Measurements from ENCODE around the gene CCNYL1.
"Not testable (repeated sequence)": the region's sequence is repeated elsewhere in the genome, so short reads cannot be mapped to it uniquely, and the experiment has no call there.

CCNYL1 gene

GRCh38 chr2:207734636-207735512 lies 23.4 kb downstream of the CCNYL1 start:
- no peak for DNase-seq (ENCODE audit: low read depth)

GRCh38 chr2:207735513-207735859 lies 24.0 kb downstream of the CCNYL1 start:
- DNase-seq (ENCODE audit: low read depth) = not testable (repeated sequence)

DNA sequence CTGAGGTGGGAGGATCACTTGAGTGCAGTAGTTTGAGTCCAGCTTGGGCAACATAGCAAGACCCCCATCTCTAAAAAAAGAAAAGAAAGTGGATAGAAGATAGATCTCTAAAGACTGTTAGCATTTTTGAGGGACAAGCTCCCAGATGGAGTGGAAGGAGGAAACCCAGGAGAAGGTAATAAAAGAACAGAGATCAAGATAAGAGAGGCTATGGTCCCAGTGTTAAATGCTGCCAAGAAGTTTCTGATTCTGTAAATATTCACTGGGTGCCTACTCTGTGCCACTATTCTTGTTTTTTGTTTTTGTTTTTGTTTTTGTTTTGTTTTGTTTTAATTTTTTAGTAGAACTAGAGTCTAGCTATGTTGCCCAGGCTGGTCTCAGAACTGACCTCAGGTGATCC lies 32.1 kb downstream of the CCNYL1 start:
- no peak for DNase-seq (ENCODE audit: low read depth)

- DNase-seq (ENCODE audit: low read depth) = no peak
Measured at GRCh38 chr2:207744050-207744449, 32.6 kb downstream of the CCNYL1 start.

GRCh38 chr2:207744451-207744850 lies 33.0 kb downstream of the CCNYL1 start:
- no peak for DNase-seq (ENCODE audit: low read depth)

DNA sequence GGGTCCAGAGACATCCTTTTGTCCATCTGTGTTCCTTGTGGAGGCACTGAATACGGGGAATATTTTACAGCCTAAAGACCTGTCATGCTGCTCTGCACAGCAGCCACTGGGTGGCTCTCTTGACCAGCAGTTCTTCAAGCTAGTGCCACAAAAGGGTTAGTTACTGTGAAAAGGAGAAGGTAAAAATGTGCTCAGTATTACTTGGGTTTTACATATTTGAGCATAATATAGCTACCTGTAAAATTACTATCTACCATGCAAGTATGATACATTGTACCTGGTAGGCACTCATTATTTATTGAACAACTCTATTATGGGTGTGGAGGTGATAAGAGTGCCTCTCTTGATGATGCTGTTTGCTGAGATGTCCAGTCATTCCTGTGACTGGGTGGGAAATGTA lies 34.7 kb downstream of the CCNYL1 start:
- no peak for DNase-seq (ENCODE audit: low read depth)

DNA sequence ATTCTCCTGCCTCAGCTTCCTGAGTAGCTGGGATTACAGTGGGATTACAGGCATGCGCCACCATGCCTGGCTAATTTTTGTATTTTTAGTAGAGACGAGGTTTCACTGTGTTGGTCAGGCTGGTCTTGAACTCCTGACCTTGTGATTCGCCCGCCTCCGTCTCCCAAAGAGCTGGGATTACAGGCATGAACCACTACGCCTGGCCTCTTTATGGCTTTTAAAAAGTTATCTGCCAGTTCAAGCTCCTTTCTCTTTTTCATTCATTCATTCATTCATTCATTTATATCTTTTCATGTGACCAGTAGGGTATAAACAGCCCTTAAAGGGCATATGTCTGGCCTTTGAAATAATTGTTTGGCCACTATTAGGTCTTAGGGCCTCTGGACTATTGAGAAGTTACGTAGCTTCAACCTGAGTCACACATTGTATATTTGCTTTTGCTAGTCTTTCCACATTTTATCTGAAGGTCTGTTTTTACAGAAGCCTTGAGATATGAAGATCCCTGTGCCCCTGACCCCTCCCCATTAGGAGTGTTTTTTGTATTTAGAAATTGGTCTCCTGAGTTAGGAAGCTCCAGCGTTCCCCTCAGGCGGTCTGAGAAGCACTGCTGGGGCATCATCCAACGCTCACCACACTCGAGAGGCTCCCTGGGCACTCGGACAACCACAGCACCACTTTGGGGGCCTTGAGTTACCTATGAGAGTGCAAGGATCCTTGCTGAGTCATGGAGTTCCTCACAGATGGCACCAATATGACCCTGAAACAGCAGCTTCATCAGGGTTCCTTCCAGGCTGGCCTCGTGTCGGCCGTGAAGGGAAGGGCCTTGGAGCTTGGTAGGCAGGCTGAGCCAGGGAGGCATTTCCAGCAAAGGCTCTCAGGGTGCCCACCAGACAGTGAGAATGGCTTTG lies 36.5 kb downstream of the CCNYL1 start:
- no peak for DNase-seq (ENCODE audit: low read depth)

DNA sequence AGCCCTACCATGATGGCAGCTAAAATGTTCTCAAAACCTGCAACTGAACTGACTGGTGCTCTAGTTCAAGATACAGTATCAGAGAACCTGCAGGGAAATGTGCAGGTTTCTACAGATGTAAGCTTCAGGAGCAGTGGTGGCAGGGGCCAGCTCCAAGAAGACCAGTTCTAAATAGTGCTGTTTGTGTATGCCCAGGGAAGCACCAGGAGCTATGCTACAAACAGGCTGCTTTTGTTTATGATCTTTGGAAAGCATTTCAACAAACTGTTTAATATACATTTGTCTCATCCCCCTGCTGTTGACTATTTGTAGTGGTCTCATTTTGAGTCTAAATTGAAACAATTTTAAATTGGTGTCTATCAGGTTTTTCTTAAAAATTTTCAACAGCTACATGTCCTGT lies 37.6 kb downstream of the CCNYL1 start:
- DNase-seq (ENCODE audit: low read depth) = no peak

DNA sequence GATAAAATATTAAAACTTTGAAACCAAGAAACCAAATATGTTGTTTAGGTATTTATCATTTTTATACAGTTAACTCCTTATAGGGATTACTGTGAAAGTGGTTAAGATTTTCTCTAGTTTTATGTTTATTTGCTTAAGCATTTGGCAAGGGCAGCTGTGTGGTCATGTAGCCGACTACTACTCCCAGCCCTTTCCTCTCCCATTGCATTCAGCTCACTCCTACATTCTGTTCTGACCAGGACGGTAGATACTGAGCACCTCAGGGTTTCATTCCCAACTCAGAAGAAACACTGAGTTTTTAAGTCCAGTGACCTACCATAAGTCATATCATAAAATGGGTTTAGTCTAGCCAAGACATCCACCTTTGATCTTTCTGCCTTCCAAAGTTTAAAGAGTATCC lies 38.4 kb downstream of the CCNYL1 start:
- no peak for DNase-seq (ENCODE audit: low read depth)

DNA sequence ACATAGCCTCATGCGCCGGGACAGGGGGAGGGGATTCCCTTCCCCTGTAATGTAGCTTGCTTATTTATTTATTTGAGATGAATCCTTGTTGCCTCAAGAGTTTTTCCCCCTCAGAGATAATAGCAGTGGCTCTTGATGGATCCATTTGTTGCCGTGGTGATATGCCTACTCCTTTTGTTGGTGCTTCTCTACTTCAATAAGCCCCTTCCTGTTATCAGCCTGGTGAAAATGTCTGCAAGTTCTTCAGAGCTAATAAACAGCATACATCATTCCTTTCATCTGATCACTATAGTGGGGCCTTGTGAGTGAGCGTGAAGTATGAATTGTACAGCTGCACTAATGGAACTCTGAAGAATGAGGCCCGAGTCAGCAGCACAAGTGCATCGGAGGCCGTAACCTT lies 38.9 kb downstream of the CCNYL1 start:
- no peak for DNase-seq (ENCODE audit: low read depth)

DNA sequence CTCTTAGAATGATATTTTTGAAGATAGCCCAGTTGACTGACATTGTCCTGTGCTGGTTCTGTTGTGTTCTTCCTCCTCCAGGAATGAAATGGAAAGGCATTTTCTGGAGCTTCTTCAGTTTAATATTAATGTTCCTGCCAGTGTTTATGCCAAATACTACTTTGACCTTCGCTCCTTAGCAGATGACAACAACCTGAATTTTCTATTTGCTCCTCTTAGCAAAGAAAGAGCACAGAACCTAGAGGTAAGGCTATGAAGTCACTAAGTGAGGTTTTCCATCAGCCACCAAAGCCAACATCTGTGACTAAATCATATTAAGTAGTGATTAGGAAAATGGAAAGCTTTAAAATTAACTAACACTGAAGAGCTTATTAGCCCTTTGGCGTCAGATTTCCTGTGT lies 39.4 kb downstream of the CCNYL1 start:
- DNase-seq (ENCODE audit: low read depth) = no peak

DNA sequence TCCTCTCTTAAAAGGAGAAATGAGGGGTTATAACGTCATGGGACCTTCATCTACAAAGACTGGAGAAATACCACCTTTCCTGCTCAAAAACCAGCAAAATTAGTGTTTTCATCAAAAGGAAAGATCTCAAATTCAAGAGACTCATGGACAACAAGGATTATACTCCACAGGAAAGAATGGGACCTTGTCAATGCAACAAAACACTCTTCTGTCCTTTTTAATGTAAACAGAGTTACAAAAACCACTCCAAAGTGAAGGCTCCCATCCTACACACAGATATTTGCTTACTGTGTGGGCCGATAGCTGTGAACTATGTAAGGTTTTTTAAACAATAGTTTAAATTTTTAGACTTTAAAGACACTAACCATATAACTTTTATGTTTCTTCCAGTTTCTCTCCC lies 42.2 kb downstream of the CCNYL1 start:
- not testable (repeated sequence) for DNase-seq (ENCODE audit: low read depth)

DNA sequence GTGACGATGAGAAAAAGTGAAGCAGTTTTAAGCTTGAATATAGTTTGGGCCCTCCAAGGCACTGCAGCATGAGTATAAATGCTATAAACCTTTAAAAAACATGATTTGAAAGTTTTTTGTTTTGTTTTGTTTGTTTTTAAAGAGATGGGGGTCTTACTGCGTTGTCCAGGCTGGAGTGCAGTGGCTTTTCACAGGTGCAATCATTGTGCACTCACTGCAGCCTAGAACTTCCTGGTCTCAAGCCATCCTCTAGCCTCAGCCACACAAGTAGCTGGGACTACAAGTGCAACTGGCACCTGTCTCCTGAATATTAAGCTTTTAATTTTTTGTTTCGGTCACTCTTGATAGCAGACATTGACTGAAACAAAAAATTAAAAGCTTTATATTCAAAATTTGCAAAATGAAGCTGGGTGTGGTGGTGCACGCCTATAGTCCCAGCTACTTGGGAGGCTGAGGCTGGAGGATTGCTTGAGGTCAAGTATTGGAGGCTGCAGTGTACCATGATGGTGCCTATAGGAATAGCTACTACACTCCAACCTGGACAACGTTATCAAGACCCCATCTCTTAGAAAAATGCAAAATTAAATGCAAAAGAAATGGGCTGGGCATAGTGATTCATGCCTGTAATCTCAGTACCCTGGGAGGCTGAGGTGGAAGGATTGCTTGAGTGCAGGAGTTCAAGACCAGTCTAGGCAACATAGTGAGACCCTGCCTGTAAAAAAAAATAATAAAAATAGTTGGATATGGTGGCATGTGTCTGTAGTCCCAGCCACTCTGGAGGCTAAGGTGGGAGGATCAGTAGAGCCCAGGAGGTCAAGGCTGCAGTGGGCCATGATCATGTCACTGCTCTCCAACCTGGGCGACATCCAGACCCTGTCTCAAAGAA lies 43.3 kb downstream of the CCNYL1 start:
- no peak for DNase-seq (ENCODE audit: low read depth)

GRCh38 chr2:207758025-207758424 lies 46.6 kb downstream of the CCNYL1 start:
- no peak for DNase-seq (ENCODE audit: low read depth)

GRCh38 chr2:207759890-207760289 lies 48.5 kb downstream of the CCNYL1 start:
- no peak for DNase-seq (ENCODE audit: low read depth)

DNA sequence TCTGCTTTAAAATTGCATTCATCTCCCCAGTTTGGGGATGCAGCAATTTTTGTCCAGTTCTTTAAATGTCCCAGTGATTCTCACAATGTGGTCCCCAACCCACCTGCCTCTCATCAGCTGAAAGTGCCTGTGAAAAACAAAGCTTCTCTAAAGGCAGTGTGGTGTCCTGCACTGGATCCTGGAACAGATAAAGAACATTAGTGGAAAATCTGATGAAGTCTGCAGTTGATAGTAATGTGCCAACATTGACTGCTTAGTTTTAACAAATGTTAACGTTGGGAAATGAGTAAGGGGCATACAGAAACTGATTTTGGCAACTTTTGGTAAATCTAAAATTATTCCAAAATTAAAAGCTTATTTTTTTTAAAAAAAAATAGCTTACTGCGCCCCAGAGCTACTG lies 49.0 kb downstream of the CCNYL1 start:
- no peak for DNase-seq (ENCODE audit: low read depth)

GRCh38 chr2:207761426-207761825 lies 50.0 kb downstream of the CCNYL1 start:
- DNase-seq (ENCODE audit: low read depth) = not testable (repeated sequence)

DNA sequence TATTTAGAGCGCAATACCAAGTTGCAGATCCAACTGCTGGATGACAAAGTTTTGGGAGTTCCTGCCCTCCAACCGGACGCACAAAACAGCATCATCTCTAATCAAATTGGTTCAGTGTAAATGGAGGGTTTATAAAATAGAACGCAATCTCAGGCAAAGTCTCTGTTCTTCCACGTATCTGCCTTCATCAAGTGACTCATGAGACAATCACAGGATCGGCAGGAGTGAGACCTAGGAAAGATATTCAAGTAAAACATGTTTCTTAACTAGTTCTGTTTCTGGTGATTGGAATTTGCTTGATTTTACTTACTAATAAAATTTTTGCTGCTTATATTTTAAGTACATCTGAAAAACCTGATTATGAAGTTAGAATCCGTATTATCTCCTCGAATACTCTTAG lies 50.7 kb downstream of the CCNYL1 start:
- no peak for DNase-seq (ENCODE audit: low read depth)

DNA sequence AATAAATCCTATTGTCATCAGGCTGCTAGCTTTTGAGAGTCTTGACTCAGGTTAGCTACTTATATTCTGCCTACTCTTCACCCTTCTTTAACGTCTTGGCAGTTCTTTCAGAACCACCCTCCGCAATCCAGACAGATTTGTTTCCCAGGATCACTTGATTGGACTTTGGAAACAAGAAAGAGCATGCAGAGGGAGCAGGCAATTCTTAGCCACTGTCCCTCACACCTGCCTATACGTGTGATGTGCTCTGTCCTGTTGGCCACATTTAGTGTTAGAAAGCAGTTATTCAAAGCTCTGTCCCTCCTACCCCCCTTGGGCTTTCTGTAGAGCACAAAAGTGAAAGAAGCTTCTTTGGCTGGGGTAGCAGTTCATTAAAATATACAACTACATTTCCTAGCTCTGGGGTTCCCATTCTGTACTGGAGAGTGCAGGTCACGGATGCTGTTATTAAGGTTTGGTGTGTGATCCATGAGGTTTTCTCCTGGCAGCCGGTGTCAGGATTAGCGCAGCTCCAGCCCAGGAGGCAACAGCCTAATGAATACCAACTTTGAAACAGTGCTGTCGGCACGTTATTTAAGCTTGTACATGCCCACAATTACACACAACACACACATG lies 52.0 kb downstream of the CCNYL1 start:
- no peak for DNase-seq (ENCODE audit: low read depth)

DNA sequence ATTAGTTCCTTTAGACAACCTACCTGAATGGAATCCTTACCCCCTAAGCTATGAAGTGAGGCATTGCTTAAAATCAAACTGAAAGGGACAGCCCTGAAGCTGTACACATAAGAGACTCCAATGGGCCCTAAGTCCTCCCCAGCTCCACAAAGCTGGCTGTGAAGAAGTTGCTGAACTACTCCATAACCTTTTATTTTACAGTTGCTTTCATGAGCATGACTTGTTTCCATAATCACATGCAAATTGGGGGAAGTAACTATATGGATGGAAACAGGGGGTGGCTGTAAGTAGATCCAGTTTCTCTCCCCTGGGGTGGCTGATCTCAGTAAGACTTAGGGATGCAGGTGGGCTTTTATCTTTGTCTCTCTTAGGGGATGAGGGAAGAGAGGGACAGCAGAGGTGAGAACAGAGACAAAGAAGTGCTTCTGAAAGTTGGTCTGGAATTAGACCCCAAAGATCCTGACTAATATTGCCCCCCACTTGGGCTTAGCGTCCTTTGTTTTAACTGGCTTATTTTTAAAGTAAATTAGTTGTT lies 52.7 kb downstream of the CCNYL1 start:
- DNase-seq (ENCODE audit: low read depth) = no peak

DNA sequence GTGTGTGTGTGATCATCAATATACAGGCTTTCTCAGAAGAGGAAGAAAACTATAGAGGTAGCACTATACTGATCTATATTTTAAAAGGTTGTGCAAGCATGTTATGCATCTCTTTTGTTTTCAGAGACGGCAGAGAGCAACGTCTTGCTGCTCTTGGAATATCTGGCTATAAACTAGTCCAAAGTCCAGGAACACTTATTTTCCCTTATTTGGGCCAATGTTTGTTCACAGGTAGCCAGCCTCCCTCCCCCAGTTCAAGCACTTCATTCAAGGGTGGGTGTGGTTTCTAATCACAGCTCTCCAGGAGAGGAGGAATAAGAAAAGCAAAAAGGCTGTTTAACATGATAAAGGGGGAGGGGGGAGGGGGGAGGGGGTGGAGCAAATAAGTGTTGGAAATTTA lies 54.1 kb downstream of the CCNYL1 start:
- DNase-seq (ENCODE audit: low read depth) = no peak

Data from T follicular helper cell (primary cell).